Lower lobe of right lung (tissue), 2 donors: ENCODE measurements around the gene NR2F1-AS1. TPM values are rescaled to one million over a fixed set of nuclear protein-coding genes. Genes with fewer than 3 reads are reported as not detected.

Experiments used
- ATAC-seq, 2 donors: fragments of 200-7000 bp; cut with Tn5 transposase; one replicate each; pipeline ENCODE4 v1.9.1; 2020 to 2022; ENCODE audit warnings: mild to moderate bottlenecking in 2 of 2, moderate library complexity in 2 of 2
- DNase-seq: peaks from one replicate; pipeline ENCODE4 v3.0.0-alpha.2; 2020
- H3K27ac ChIP-seq: fragments of 200-600 bp; one replicate; pipeline ENCODE4 v1.8.0; 2022
- H3K27me3 ChIP-seq: fragments of 200-600 bp; one replicate; pipeline ENCODE4 v1.8.0; 2022; ENCODE audit warnings: low read depth
- H3K36me3 ChIP-seq: fragments of 200-600 bp; one replicate; pipeline ENCODE4 v1.8.0; 2022; ENCODE audit warnings: mild to moderate bottlenecking
- H3K4me1 ChIP-seq: fragments of 200-600 bp; one replicate; pipeline ENCODE4 v1.8.0; 2022
- H3K4me3 ChIP-seq: fragments of 200-600 bp; one replicate; pipeline ENCODE4 v1.8.0; 2022; ENCODE audit warnings: mild to moderate bottlenecking
- H3K9me3 ChIP-seq: fragments of 200-600 bp; one replicate; pipeline ENCODE4 v1.8.0; 2022
- CTCF ChIP-seq: fragments of 200-600 bp; IDR thresholded peaks from one replicate; pipeline ENCODE4 v1.8.0; 2022; ENCODE audit warnings: antibody characterized with exemption, mild to moderate bottlenecking
- intact Hi-C: fragments of 100-400 bp; cut with DNase I; formaldehyde crosslinking; loops from one replicate; pipeline ENCODE4 v1.11.0; 2022
- total RNA-seq: library from RNA; stranded (reverse); fragmentation: NEBNext Ultra II Directional; extraction: Animal tissue kit (Norgen Biotek cat#: 25700); gene quantifications from one replicate; pipeline ENCODE4 v1.2.1, GENCODE V29; 2021
- donor health status: DM: no; HTN: yes; CAD: no; lungs with severe emphysema.

Gene NR2F1-AS1
- total RNA-seq, 1 donor from 2014 or later = 11.1 TPM

GRCh38 chr5:93421987-93422401 lies 159.0 kb downstream of the NR2F1-AS1 start:
- no peaks in the 10 kb centered on the region for H3K9me3 ChIP-seq
- no peaks in the 10 kb centered on the region for H3K36me3 ChIP-seq
- no peaks in the 10 kb centered on the region for H3K4me1 ChIP-seq
- no peak overlapping the region for H3K27ac ChIP-seq
- H3K4me3 ChIP-seq = no peak overlapping the region
- DNase-seq (no peak), ATAC-seq (no peak)
- H3K27me3 ChIP-seq = no peaks in the 10 kb centered on the region
- intact Hi-C loops = no loop called here
- TF ChIP-seq CTCF = no peak

- H3K27me3 ChIP-seq = no peaks in the 10 kb centered on the region
- intact Hi-C loops = no loop called here
Measured at GRCh38 chr5:93421468-93421867, 159.6 kb downstream of the NR2F1-AS1 start.

GRCh38 chr5:93417490-93417889 lies 163.5 kb downstream of the NR2F1-AS1 start:
- Histone ChIP-seq H3K36me3 (no peaks in the 10 kb centered on the region), H3K27me3 (no peaks in the 10 kb centered on the region), H3K27ac (no peak overlapping the region), H3K9me3 (no peaks in the 10 kb centered on the region), H3K4me1 (no peaks in the 10 kb centered on the region), H3K4me3 (no peak overlapping the region)
- TF ChIP-seq CTCF = no peak
- DNase-seq (no peak), ATAC-seq (no peak)
- intact Hi-C loops = no loop called here

More at GRCh38 chr5:93421468-93421867, 159.6 kb downstream of the NR2F1-AS1 start:
- no peak for TF ChIP-seq CTCF
- H3K4me3 ChIP-seq = no peak overlapping the region
- ATAC-seq (no peak), DNase-seq (no peak)
- H3K27ac ChIP-seq = no peak overlapping the region
- H3K36me3 ChIP-seq = no peaks in the 10 kb centered on the region
- H3K4me1 ChIP-seq = no peaks in the 10 kb centered on the region
- no peaks in the 10 kb centered on the region for H3K9me3 ChIP-seq

- no peak for DNase-seq
- ATAC-seq = no peak
Measured at GRCh38 chr5:93415819-93416218, 165.2 kb downstream of the NR2F1-AS1 start.

GRCh38 chr5:93411716-93412115 lies 169.3 kb downstream of the NR2F1-AS1 start:
- no peaks in the 10 kb centered on the region for H3K9me3 ChIP-seq
- H3K4me3 ChIP-seq = no peak overlapping the region
- no peaks in the 10 kb centered on the region for H3K4me1 ChIP-seq
- no peak overlapping the region for H3K27ac ChIP-seq
- intact Hi-C loops = no loop called here
- DNase-seq = no peak
- H3K36me3 ChIP-seq = no peaks in the 10 kb centered on the region
- no peaks in the 10 kb centered on the region for H3K27me3 ChIP-seq
- ATAC-seq = no peak
- no peak for TF ChIP-seq CTCF

More at GRCh38 chr5:93415819-93416218, 165.2 kb downstream of the NR2F1-AS1 start:
- Histone ChIP-seq H3K9me3 (no peaks in the 10 kb centered on the region), H3K36me3 (no peaks in the 10 kb centered on the region), H3K27me3 (no peaks in the 10 kb centered on the region), H3K4me1 (no peaks in the 10 kb centered on the region), H3K4me3 (no peak overlapping the region), H3K27ac (no peak overlapping the region)
- intact Hi-C loops = no loop called here
- TF ChIP-seq CTCF = no peak

GRCh38 chr5:93409691-93410090 lies 171.3 kb downstream of the NR2F1-AS1 start:
- H3K27me3 ChIP-seq = no peaks in the 10 kb centered on the region
- no peak for TF ChIP-seq CTCF
- no peak for DNase-seq
- no peak for ATAC-seq
- no peaks in the 10 kb centered on the region for H3K4me1 ChIP-seq
- no peaks in the 10 kb centered on the region for H3K9me3 ChIP-seq
- intact Hi-C loops = no loop called here
- H3K27ac ChIP-seq = no peak overlapping the region
- H3K4me3 ChIP-seq = no peak overlapping the region
- no peaks in the 10 kb centered on the region for H3K36me3 ChIP-seq
